Lower leg skin (tissue), 4 donors: ENCODE measurements around the gene ESYT2. TPM values are rescaled to one million over a fixed set of nuclear protein-coding genes. Genes with fewer than 3 reads are reported as not detected.
A peak's percentile ranks its signal among the peaks of the same experiment; 100 is the strongest.

Experiments used
- DNase-seq, 2 donors: peaks; one replicate each; pipeline ENCODE4 v3.0.0-alpha.2; 2019; ENCODE audit warnings: low spot score in 2 of 2
- H3K4me3 ChIP-seq: fragments of 200-600 bp; sonication (generic); 2 replicates; pipeline ENCODE4 v1.5.1; 2017; ENCODE audit warnings: mild to moderate bottlenecking, low read depth; ENCODE audit not compliant: poor library complexity, severe bottlenecking
- CTCF ChIP-seq, 3 donors: fragments of 450-650 bp; IDR thresholded peaks; one replicate each; pipeline ENCODE4 v1.5.1; 2016; ENCODE audit warnings: antibody characterized with exemption in 3 of 3, mild to moderate bottlenecking in 3 of 3, moderate library complexity in 2 of 3
- POLR2A ChIP-seq, 2 donors: fragments of 450-650 bp; IDR thresholded peaks; one replicate each; pipeline ENCODE4 v1.6.1; 2016 to 2017; ENCODE audit warnings: antibody characterized with exemption in 2 of 2, mild to moderate bottlenecking in 1 of 2, moderate library complexity in 1 of 2
- WGBS, 2 donors: methylation state at CpG; one replicate each; pipeline ENCODE4 v1.1.5; 2018; 5-methylcytosine and 5-hydroxymethylcytosine counted together
- intact Hi-C: fragments of 100-400 bp; cut with DNase I; formaldehyde crosslinking; loops from one replicate; pipeline ENCODE4 v1.15.0; 2023; ENCODE audit warnings: low total_unique reads
- total RNA-seq, 4 donors: library from RNA; depleted of rRNA; stranded (reverse); fragments of >200 nt; gene quantifications; one replicate each; pipeline ENCODE4 v1.1.0, GENCODE V29; 2016

The ESYT2 gene
- total RNA-seq, 4 donors from 2014 or later, result 75.5 to 101 (median 78.0) TPM

- 80 to 94% methylated on average over 4 of the region's 4 CpGs for WGBS, 2 donors
- intact Hi-C loops, result no loop called here
- H3K4me3 ChIP-seq, result no peak overlapping the region
- no peak for TF ChIP-seq CTCF (IDR thresholded peaks at IDR 0.05)
- no peak for TF ChIP-seq POLR2A (IDR thresholded peaks at IDR 0.05)
- no peak for DNase-seq
Measured at GRCh38 chr7:158744070-158744469, 85.2 kb downstream of the ESYT2 start.

DNA sequence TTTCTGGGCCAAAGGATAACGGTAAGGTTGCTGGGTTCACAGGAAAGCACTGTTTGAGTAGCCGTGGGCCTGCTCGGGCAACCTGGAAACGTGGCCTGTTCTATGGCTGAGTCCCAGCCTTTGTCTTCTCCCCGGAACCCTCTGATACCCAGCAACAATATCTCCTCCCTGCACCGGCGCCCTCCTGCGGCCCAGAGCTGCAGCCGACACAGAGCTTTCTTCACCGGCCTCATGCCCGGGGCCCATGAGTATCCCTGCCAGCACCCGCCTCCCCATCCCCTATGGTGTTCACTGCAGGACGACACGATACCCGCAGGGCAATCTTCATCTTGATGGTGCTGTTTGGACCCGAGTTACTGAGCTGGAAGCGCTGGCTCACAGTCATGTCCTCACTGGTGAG is 86.1 kb downstream of the ESYT2 start:
- no peak for TF ChIP-seq CTCF (IDR thresholded peaks at IDR 0.05)
- no peak for TF ChIP-seq POLR2A (IDR thresholded peaks at IDR 0.05)
- peak in 1 of 2 donors; percentile 82 for DNase-seq
- H3K4me3 ChIP-seq, result no peak overlapping the region
- intact Hi-C loops, result no loop called here
- WGBS, 2 donors, result 94 to 95% methylated on average over 16 of the region's 17 CpGs

DNA sequence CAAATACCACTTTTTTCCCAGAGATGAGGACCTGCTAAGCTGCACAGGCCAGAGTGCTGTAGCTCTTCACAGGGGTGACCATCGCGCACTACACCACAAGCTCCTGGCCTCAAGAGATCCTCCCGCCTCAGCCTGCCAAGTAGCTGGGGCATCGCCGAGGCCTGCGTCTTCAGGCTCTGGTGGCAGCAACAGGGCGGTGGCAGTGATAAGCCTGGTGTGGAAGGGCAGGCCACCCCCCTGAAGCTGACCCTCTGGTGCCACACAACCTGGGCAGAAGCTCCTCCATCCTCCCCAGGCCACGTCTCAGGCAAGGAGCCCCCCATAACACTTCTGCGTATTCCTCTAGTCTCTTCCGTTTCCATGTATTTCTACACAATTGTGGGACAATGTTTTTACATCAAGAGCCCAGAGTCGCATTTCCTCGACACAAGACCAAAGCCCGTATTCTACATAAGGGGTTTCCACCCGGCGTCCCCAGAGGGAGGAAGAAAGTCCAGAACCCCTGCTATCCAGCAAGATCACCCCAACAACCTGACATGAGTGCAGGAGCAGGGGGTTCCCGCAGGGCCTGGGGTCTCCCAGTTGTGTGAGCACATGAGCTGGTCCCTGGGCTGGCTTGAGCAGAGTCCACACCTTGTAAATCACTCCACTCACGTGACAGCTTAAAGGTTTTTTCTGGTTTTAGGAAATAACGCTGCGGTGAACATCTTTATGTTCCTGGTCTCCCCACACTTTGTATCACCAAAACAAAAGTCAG is 87.1 kb downstream of the ESYT2 start:
- no peak for TF ChIP-seq CTCF (IDR thresholded peaks at IDR 0.05)
- TF ChIP-seq POLR2A (IDR thresholded peaks at IDR 0.05), result no peak
- H3K4me3 ChIP-seq, result no peak overlapping the region
- intact Hi-C loops, result no loop called here
- 94 to 95% methylated on average over 19 of the region's 19 CpGs for WGBS, 2 donors
- DNase-seq, result peak in 1 of 2 donors; percentile 72

DNA sequence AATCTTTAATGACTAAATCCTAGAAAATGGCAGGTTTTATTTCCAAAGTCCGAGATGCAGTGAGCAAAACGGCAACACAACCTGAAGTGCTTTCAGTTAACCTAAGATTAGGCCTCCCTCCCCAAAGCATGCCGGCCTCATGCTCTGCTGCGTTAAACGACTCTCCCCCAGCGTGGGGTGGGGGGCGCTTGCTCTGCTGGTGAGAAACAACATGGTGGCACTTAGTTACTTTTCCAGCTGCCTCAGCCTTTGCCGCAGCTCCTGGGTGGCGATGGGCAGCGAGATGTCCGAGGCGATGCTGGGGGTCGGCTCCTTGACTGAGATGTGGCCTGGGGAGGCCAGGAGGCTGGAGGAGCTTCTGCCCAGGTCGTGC is 88.0 kb downstream of the ESYT2 start:
- TF ChIP-seq CTCF (IDR thresholded peaks at IDR 0.05) (no peak), POLR2A (IDR thresholded peaks at IDR 0.05) (no peak)
- no peak overlapping the region for H3K4me3 ChIP-seq
- intact Hi-C loops, result no loop called here
- 87 to 96% methylated on average over 14 of the region's 14 CpGs for WGBS, 2 donors
- DNase-seq, result peak in 1 of 2 donors; percentile 58

DNA sequence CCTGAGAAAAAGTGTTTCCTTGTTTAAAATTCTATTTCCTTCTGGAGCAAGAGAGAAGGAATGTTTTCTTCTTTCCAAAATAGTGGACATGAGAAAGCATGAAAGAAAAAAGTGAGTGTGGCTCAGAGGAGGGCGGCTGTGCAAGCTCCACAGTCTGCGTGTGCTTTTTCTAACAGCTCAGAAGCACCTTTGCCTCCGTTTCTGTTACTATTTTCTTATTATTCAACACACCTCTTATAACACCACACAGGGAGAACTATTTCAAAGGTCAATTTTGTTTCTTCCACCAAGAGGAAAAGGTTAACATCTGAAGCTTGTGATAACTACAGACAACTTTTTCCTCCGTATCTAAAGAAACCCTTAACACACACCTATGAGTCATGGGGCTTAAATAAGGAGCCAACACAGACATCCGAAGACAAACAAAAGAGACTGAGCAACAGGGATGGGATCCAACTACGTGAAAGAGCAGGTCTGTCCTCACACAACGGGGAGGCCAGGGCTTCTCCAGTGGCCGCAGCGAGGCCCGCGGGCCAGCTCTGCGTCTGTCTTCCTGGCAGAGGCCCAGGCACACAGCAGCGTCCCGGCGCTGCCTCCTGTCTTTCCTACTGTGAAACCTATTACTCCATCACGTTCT is 88.5 kb downstream of the ESYT2 start:
- H3K4me3 ChIP-seq, result no peak overlapping the region
- WGBS, 2 donors, result 85 to 90% methylated on average over 16 of the region's 16 CpGs
- intact Hi-C loops, result no loop called here
- DNase-seq, result peak in 1 of 2 donors; percentile 60
- TF ChIP-seq CTCF (IDR thresholded peaks at IDR 0.05) (no peak), POLR2A (IDR thresholded peaks at IDR 0.05) (no peak)
